AG04449 (cell line): ENCODE data around the gene KIF3C.

Experiments
- CTCF ChIA-PET: fragments of 350-600 bp; formaldehyde crosslinking; extraction: SDS; loops from one replicate; lab custom pipeline; 2021; ENCODE audit warnings: antibody characterized with exemption; lab: Yijun Ruan, JAX
- POLR2A ChIA-PET: fragments of 400-600, 350-600 bp; formaldehyde crosslinking; extraction: SDS; loops from one replicate; lab custom pipeline; 2020; ENCODE audit warnings: antibody characterized with exemption, inconsistent platforms; lab: Yijun Ruan, JAX
- DNase-seq: peaks from one replicate; pipeline ENCODE4 v3.0.0-alpha.2; 2010; ENCODE audit warnings: low read depth, low spot score
- H3K4me3 ChIP-seq: 2 replicates; pipeline ENCODE4 v1.5.1; 2011; ENCODE audit warnings: low read depth, mild to moderate bottlenecking, control low read depth, low read length
- CTCF ChIP-seq: IDR thresholded peaks from one replicate; pipeline ENCODE4 v1.5.1; 2011; ENCODE audit warnings: mild to moderate bottlenecking, moderate library complexity, low read length, control low read depth, inconsistent platforms; ENCODE audit not compliant: insufficient read depth; ENCODE audit errors: missing control alignments

KIF3C gene

GRCh38 chr2:25877431-25878360, 104.6 kb downstream of the KIF3C start:
- POLR2A ChIA-PET: interaction anchor here (0.7 to 1.3 kb wide), 5 partner anchors 10 to 468 kb away, joined by 3 to 5 read pairs (median 4); no protein-coding TSS in a partner anchor
- no peak for DNase-seq
- CTCF ChIA-PET: interaction anchor here (1.3 to 1.7 kb wide), 2 partner anchors 26 to 33 kb away, joined by 3 to 9 read pairs; no protein-coding TSS in a partner anchor
- TF ChIP-seq CTCF: no peak
- H3K4me3 ChIP-seq: peak overlapping the region; percentile 93
